Hepatocyte (in vitro differentiated cells): ENCODE results near the gene CPSF3.

Experiments
- EZH2 ChIP-seq: fragments of 200-600 bp; sonication (generic); IDR thresholded peaks from 2 replicates; pipeline ENCODE4 v1.6.1; 2016; ENCODE audit warnings: antibody characterized with exemption, mild to moderate bottlenecking, borderline replicate concordance
- EZH2phosphoT487 ChIP-seq: fragments of 200-600 bp; sonication (generic); IDR thresholded peaks from one replicate; pipeline ENCODE4 v1.6.1; 2018; ENCODE audit warnings: antibody characterized with exemption, mild to moderate bottlenecking, low read depth, moderate library complexity; ENCODE audit not compliant: unreplicated experiment, severe bottlenecking
- TF ChIP-seq, protein P1 (sequence below): fragments of 200-600 bp; sonication (generic); IDR thresholded peaks from 2 replicates; pipeline ENCODE4 v1.5.1; 2016; ENCODE audit warnings: antibody characterized with exemption, mild to moderate bottlenecking; ENCODE audit not compliant: poor library complexity

GRCh38 chr2:9407363-9407811, 16.1 kb upstream of the CPSF3 start:
- TF ChIP-seq, protein P1, sequence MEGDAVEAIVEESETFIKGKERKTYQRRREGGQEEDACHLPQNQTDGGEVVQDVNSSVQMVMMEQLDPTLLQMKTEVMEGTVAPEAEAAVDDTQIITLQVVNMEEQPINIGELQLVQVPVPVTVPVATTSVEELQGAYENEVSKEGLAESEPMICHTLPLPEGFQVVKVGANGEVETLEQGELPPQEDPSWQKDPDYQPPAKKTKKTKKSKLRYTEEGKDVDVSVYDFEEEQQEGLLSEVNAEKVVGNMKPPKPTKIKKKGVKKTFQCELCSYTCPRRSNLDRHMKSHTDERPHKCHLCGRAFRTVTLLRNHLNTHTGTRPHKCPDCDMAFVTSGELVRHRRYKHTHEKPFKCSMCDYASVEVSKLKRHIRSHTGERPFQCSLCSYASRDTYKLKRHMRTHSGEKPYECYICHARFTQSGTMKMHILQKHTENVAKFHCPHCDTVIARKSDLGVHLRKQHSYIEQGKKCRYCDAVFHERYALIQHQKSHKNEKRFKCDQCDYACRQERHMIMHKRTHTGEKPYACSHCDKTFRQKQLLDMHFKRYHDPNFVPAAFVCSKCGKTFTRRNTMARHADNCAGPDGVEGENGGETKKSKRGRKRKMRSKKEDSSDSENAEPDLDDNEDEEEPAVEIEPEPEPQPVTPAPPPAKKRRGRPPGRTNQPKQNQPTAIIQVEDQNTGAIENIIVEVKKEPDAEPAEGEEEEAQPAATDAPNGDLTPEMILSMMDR = no peak
- TF ChIP-seq EZH2phosphoT487 = no peak
- no peak for TF ChIP-seq EZH2
